ENCODE measurements around the gene LPCAT1.
"Not testable (repeated sequence)": the region's sequence is repeated elsewhere in the genome, so short reads cannot be mapped to it uniquely, and the experiment has no call there.

Gene LPCAT1

DNA sequence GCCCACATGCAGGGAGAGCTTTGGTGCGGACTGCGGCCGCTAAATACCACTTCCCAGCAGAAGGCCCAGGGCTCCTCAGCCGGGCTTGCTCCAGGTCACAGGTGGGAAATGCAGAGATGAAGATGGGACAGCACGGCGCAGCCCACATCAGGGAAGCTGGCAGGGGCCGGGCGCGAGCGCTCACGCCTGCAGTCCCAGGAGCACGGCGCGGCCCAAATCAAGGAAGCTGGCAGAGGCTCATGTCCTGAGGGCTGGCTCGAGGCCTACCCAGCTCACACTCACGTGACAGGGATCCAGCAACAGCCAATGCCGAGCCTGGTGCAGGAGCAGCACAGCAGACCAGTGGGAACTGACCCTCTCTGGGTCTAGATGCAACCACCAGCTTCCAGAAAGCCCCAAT lies 16.3 kb downstream of the LPCAT1 start:
- no peak for DNase-seq

DNA sequence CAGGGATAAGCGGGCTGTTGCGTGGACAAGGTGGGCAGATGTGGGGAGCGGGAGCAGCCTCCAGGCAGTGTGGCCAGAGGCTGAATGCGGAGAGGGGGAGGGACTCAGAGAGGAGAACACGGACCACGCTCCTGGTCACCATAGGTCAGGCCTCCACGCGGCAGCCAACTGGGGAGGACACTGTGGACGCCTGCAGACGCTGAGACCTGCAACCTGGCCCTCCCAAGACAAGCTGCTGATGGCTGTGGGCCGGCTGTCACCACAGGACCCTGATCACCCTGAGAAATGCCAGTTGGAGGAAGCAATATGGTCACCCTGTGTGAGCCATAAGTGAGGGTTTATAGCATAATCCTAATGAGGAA lies 16.8 kb downstream of the LPCAT1 start:
- no peak for DNase-seq

DNA sequence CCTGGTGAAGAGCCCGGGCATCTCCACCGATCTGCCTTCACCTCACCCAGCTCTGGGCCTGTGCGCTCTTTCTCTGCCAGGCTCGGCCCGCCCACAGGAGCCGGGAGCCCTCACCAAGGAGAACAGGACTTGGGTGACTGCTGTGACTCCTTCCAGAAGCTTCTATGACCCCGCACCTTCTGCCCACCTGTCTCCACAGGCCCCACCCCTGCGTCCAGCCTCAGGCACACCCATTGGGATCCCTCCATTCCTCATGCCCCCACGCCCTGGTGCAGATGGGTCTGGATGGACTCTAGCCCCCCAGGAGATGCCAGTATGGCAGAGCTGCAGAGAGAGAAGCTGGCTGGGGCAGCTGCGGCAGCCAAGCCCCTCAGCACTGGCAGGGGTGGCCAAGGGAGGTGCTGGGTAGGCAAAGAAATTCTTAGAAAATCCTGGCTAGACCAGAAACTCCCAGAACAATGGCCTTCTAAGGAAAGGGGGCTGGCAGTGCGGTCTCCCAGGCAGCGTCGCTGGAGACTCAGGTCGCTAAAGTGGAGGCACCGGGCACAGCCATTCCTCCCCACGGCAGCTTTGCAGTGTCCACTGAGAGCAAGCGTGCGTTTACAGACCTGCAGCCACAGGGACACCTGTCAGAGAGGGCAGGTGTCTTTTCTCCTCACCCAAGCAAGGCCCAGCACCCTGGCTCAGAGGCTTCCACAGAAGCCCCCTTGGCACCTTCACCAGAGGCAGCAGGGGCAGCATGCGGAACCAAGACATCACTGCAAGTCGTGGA lies 17.3 kb downstream of the LPCAT1 start:
- DNase-seq, result no peak

DNA sequence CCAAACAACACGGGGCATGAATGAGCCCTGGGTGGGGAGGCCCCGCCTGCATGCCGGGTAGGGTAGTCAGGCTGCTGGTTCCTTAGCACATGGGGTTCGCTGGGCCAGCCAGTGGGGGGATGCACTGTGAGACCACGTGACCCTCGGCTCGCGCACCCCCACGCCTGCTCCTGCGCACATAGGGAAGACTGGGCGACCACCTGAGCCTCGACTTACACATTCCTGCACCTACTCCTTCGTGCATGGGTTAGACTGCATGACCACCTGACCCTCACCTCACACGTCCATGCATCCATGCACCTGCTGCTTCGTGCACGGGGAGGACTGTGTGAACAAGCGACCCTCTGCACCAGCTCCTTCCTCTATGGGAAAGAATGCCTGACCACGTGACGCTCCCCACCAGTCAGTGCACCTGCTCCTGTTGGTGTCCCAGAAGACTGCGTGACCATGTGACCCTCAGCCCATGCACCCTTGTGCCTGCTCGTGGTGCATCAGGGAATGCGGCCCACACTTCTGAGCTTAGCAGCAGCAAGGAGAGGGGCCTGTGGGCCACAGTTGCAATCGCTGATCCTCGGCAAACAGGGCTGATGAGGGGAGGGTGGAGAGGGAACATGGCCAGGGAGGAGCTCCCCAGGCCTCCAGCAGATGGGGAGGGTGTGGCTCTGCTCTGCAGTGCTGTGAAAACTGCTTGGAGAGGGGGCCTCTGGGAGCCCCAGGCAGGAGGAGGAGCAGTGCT lies 18.1 kb downstream of the LPCAT1 start:
- no peak for DNase-seq

DNA sequence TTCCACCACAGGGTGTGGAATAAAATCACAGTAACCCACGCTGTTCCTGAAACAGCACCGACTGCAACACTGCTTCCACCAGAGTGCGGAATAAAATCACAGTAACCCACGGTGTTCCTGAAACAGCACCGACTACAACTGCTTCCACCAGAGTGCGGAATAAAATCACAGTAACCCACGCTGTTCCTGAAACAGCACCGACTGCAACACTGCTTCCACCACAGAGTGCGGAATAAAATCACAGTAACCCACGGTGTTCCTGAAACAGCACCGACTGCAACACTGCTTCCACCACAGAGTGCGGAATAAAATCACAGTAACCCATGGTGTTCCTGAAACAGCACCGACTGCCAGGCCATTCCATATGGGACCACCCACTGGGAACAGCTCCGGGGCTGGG lies 18.7 kb downstream of the LPCAT1 start:
- not testable (repeated sequence) for DNase-seq

DNA sequence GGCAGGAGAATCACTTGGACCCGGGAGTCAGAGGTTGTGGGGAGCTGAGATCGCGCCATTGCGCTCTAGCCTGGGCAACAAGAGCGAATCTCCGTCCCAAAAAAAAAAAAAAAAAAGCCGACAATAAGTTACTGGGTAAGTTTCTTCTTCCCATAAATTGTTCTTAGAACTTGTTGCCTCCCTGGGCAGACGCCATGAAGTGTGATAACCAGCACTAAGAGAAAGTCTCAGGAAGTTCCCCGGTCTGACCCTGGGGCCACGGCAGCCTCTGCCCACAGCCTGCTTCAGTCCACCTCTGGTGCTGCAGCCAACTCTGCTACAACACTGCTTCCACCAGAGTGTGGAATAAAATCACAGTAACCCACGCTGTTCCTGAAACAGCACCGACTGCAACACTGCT lies 19.1 kb downstream of the LPCAT1 start:
- no peak for DNase-seq

DNA sequence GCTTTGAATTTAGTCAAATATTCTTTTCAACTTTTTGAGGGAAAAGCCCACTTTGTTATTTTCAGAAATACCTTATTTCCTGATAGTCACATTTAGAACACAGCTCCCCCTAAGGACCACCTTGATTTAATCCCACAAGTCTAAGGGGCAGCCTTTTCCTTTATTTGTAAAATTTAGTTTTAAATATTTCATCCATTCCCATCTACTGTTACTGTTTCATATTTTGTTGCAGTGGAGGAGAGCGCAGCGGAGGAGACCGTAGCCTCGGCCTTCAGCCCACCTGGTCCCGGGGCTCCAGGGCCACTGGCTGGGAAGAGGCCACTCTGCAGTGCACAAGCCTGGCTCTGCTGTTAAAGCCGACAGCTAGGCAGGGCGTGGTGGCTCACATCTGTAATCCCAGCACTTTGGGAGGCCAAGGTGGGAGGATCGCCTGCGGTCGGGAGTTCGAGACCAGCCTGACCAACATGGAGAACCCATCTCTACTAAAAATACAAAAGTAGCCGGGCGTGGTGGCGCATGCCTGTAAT lies 19.6 kb downstream of the LPCAT1 start:
- DNase-seq, result no peak

DNA sequence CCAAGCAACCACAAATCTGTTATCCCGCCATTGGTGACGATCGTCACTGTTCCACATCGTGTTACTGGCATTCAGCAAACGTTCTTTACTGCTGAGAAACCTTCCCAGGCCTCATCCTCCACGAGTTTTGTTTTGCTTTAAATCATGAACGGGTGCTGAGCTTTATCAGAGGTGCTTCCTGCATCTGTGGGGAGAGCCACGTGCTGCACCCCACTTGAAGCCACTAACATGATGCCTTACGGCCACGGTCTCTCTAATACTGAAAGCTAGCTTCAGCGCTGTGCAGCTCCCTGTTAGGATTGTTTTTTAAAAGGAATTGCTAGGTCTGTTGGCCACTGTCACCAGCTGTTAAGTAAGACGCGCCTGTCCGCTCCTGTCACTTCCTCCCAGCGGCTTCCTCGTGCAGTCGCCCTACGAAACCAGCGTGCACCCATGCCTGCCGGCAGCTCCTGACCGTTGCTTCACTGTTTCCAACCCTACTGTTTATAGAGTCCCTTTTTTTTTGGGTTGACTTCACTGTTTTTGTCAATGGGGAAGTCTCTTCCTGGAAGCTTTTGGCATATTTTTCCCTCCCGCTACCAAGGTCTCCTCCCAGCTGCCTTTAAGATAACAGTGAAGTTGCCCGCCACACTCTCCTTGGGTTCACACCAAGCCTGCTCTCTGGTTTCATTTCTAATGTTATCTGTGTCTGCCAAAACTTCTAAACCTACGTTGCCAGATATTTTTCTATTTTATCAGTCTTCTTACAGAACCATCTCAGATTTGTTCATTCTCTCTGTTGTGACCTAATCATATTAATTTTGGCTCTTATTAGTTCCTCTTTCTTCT lies 20.3 kb downstream of the LPCAT1 start:
- no peak for DNase-seq

DNA sequence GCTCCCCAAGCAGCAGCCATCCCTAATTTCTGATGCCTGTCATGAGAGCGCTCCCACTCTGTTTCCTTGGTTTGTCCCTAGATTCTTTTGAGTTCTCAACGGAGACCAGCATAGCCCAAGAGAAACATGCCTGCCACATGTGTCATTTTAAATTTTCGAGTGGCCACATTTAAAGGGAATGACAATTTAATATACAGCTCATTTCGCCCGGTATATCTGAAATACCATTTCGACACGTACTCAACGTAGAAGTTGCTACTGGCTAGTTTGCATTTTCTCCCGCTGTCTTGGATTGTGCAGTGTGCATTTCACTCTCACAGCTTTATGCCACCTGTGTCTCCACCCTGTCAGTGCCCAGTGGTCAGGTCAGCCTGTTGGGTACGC lies 21.0 kb downstream of the LPCAT1 start:
- no peak for DNase-seq

DNA sequence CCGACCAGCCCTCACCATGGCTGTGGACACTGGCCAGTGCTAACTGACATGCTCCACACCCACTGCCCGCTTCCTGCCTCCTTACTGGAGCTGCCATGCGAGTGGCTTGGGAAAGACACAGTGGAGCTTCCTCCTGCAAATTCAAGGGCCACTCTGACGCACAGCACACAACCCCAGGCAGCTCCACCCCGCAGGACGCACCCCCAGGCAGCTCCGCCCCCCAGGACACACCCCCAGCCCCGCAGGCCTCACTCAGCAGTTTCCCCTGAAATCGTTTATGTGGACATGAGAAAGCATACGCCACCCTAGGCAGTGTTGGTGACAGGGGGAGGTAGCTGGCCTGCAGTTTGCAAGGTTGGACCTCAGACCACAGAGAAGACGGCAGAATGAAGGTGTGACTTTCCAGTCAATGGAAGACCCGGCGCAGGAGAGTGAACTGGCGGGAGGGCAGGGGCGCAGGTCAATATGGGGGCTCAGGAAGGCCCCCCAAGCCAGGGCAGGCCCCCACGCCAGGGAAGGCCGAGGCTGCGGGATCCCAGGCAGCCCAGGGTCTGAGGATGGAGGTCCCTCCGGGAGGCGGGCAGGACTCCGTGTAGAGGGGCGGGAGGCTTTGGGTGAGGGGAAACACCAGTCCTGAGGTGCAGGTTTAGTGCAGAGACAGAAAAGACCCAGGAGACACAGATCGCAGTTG lies 21.6 kb downstream of the LPCAT1 start:
- no peak for DNase-seq

DNA sequence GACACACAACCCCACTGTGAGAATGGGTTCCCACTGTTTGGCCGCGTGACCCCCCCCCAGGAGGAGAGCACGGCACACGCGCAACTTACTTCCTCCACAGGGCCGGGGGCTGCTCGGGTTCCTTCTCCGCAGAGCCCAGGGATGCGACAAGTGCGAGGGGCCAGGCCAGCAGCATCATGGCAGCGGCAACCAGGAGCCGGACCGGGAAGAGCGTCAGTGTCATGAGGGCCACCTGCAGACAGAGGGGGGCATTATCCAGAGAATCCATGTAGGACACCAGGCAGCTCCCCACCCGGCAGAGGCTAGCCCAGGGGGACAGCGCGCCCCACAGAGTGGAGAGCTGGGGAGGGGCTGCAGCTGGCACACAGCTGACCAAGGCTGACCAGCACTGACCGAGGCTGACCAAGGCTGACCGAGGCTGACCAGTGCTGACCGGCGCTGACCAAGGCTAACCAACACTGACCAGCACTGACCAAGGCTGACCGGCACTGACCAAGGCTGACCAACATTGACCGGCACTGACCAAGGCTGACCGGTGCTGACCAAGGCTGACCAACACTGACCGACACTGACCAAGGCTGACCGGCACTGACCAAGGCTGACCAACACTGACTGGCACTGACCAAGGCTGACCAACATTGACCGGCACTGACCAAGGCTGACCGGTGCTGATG lies 22.3 kb downstream of the LPCAT1 start:
- no peak for DNase-seq

DNA sequence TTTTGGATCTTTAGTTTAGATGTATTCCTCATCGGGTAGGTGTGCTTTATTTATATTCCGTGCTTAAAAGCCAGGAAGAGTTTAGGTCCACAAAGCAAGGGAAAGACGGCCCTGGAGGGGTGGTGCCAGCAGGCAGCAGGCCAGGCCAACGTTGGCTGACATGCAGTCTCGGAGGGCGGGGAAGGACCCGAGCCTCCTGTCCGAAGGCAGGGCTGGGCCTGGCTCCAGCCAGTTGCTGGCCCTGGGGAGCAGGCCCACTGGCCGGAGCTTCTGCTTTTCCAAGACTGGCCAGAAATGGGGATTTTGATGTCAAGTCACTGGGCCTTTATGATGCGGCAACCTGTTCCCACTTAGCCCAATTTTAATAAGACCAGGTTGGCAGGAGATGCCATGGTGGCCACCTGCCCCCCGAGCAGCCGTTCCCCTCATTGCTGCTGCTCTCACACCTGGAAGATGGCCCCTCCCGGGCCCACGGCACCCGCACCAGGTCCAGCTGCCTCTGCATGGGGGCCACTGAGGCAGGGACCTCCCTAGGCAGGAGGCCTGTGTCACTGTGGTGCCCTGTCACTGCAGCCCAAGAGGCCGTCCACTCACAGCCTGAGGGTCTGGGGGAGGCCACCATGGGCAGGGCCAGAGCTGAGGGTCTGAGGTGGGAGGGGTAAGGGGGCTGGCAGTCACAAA lies 23.2 kb downstream of the LPCAT1 start:
- DNase-seq, result no peak

DNA sequence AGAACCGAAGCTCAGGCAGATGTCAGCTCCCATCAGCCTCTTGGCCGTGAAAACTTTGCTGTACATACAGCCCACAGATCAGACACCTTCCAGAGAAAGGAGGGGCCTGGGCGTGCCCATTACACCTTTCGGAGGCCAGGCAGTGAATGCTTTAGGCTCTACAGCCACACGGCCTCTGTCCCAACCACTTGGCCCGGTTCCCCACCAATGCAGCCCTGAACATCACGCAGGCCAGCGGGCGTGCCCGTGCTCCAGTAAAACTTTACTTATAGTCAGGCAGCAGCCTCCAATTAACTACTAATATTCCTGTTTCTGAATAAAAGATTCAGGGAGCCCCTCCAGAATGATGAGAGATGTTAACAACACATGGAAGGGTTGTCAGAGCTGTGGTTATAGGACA lies 23.9 kb downstream of the LPCAT1 start:
- no peak for DNase-seq

DNA sequence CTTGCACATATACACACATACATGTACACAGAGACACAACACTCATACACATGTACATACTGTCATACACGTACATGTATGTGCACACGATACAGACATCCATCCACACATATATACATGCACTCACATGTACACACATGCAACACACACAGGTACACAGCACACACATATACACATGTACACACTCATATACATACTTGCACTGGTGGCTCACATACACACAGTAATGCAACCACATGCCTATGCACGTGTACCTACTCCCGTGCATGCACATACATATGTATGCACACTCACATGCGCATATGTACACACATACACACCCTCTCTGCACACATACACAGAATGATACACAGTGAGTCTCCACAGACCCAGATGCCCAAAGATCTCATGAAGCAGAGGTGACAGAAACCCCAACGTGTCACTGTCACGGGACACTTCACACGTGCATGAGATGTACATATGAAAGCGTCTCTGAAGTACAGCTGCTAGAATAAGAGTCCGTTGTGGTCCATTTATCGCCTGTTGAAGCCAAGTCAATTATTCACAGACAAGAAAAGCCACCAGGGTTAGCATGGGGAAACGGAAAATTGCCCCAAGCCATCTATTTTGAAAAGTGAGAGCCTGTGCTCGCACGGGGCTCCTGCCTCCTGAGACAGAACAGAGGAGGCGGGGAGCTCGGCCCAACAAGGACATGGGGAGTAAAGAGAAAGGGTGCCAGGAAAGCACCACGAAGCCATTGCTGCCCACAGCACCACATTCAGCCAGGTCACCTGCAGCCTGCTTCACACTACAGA lies 24.9 kb downstream of the LPCAT1 start:
- DNase-seq, result no peak

DNA sequence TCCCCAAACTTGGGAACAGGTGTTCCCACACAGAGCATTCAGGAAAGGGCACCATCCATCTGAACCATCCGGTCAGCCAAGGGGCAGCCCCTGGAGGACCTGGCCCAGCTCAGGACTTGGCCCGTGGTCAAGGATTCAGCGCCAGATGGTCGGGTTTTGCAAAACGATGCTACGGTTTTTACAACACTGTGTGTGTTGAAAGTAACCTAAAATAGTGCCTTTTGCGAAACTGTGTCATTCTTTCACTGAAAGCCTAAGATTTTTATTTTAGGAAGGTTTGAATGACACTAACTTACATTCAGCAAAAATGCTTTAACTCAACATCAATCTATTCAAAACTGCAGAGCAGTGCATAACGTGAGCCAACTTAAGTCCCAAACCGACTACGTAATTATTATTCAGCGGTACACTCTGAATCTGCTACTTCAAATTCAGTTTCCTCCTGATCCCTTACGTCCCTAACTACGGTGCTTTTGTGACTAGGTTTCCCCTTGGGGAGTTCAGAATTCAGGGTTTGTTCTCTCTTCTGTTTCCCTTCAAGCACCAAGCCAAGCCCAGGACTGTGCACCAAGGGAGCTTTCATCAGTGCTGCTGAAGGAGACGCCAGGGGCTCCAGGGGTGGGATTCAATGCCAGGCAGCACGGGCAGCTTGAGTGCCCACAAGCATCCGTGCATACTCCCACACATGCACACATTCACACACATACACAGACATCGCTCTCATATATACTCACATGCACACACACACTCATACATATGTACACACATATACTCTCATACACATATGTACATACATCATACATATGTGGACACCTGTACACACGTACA lies 25.8 kb downstream of the LPCAT1 start:
- no peak for DNase-seq

DNA sequence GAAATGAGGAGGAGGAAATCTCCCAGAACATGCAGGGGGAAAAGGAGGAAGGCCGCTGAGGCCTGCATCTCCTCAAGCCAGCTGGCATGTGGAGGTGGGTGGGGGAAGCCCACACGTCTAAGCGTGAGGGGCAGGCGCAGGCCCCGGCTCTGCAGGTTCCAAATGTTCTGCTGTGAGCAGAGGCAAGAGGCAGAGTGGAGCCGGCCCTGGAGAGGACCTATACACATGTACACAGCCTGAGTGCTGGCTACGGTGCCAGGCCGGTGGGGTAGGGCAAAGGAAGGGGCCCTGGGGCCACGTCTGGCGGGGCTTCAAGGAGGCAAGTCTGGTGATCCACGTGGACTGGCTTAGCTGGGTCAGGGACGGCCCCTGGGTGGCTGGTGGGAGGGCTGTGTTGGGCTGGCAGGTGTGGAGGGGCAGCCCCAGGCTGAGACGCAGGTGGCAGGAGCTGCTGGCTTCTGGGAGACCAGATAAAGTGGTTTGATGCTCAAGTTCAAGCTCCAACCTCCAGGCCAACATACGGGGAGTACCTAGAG lies 26.4 kb downstream of the LPCAT1 start:
- DNase-seq, result no peak

DNA sequence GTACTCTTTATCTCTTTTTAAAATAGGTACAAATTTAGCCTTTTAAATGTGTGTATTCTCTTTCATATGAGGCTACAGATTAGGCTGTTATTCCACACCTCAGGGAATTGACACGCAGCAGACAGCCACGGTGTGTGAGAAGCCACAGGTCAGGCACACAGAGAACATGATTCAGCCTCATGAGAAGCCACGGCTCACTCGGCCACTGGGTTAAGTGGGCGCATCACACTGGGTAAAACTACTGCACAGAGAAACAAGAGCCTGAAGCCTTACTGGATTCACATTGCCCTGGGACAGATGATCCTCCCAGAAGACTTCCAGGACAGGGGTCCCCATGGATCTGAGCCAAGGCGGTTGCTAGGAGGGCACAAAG lies 28.2 kb downstream of the LPCAT1 start:
- DNase-seq, result peak; percentile 12

DNA sequence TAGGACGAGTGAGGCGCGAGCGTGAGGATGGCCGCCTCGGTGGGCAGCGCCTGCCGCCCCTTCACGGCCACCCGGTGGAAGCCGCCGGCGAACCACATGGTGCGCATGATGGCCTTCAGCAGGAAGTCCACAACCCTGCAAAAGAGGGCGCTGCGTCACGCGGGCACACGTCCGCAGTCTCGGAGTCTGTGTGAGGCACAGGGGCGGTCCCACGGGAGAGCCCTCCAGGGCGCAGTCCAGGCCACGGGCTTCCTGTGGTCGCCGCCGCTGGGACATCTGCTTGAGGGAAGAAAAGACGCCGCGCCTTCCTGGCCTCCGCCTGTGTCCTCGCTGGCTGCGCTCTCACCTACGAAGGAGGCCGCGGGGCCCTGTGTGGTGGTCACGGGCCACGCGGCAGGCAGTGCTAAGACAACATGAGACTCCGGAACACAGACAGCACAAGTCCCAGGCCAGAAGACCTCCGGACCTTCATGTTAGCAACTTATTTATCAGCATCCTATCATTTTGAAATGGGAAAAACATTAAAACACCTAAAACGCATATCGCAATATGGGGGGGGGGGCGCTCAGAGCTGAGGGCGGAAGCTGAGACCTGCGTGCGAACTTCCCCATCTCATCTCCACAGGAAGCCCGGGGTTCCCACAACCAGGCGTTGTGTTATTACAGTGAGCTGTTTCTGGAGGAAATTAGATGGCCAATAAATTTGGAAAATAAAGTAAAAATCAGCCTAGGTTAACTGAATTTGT lies 28.8 kb downstream of the LPCAT1 start:
- DNase-seq, result peak; percentile 45

DNA sequence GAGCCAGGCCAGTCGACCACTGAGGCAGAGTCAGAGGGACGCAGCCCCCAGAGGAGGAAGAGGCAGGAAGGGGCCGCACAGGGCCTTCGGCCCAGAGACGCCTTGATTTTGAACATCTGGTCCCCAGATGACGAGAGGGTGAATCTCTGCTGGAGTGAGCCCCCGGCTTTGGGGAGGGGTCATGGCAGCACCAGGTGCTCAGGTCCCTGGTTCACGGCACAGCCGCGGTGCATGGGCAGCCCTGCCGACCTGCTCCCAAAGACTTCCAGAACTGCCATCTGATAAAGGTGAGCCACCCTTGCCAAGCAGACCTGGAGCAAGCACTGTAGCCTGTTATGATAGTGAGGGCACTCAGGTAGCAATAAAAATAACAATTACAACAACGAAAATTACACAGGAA lies 29.8 kb downstream of the LPCAT1 start:
- no peak for DNase-seq
